ENCODE measurements around the gene PTCH2. TPM values are rescaled to one million over a fixed set of nuclear protein-coding genes. Genes with fewer than 3 reads are reported as not detected.

Gene PTCH2
- total and polyA plus RNA-seq, 2 of the 13 experiments (the other 11 are each of a cell fraction or from before 2014, with no cell fraction given): 0.60 to 1.5 TPM

DNA sequence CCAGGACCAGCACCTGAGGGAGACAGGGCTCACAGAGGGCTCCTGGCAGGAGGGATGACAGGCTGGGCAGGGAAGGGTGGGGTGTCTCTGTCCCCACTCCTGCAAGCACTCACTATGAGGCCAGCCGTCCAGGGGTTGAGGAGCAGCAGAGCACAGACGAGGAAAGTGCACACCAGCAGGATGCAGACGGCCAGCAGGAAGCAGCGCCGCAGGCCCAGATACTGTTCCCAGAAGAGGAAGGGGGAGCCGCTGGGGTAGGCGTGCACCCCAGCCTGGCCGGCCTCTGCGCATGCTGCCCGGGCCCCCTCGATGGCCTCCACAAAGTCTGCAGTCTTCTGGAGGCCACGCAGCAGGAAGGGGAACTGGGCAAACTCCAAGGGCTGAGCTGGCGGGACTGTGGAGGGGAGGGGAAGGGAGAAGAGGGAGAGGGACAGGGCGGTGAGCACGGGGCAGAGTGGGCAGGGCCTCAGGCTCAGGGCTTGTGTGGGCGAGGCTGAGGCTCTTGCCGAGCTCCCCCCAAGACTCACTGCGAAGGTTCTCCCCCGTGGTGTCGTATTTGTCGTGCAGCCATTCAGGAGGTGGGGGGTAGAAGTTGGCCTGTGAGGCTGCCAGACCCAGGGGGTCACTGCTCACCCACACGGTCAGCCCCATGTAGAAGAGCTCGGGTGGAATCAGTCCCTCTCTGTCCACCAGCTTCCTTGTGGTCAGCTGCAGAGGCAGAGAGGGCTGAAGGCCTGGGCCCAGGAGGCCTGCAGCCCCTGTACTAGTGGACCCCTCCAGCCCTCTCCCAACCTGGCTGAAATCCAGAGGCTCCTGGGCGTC is 16.5 kb downstream of the PTCH2 start (continued):
- TF ChIP-seq REST (IDR thresholded peaks at IDR 0.05; ENCODE audit: borderline replicate concordance in 1 of 2, low read depth in 1 of 2, low read length in 2 of 2) (no peak; a peak in 1 of 4 replicates), ZNF30 (CRISPR knock-in tag; IDR thresholded peaks at IDR 0.05) (0 out of 2 replicates have a peak, but pooled peaks have one; percentile 53), ZNF121 (CRISPR knock-in tag; IDR thresholded peaks at IDR 0.05) (peak; percentile 98), KDM2A (CRISPR knock-in tag; IDR thresholded peaks at IDR 0.05; ENCODE audit: borderline replicate concordance, low read depth) (peak; percentile 18; the same call in 1 of the 2 replicates), ZNF879 (CRISPR knock-in tag; IDR thresholded peaks at IDR 0.05) (no peak), SMAD3 (CRISPR knock-in tag; IDR thresholded peaks at IDR 0.05) (0 out of 2 replicates have a peak, but pooled peaks have one; percentile 62), SMAD1 (CRISPR knock-in tag; IDR thresholded peaks at IDR 0.05; ENCODE audit: borderline replicate concordance, low read depth) (peak; percentile 42; the same call in 1 of the 2 replicates), HNF4A (CRISPR knock-in tag; IDR thresholded peaks at IDR 0.05) (peak; percentile 61), AKNA (CRISPR knock-in tag; IDR thresholded peaks at IDR 0.05; ENCODE audit: borderline replicate concordance) (no peak), ZNF143 (CRISPR knock-in tag; IDR thresholded peaks at IDR 0.05) (peak; percentile 54; the same call in 1 of the 2 replicates), GZF1 (CRISPR knock-in tag; IDR thresholded peaks at IDR 0.05) (peak; percentile 53; the same call in 1 of the 2 replicates), ZNF512 (CRISPR knock-in tag; IDR thresholded peaks at IDR 0.05) (peak; percentile 61; the same call in 1 of the 2 replicates)
- TF ChIP-seq, protein P1, sequence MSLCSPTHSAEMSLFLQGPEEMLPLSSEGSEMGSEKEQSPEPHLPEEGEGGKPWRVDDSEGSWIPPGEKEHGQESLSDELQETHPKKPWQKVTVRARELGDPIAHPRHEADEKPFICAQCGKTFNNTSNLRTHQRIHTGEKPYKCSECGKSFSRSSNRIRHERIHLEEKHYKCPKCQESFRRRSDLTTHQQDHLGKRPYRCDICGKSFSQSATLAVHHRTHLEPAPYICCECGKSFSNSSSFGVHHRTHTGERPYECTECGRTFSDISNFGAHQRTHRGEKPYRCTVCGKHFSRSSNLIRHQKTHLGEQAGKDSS (CRISPR knock-in tag; IDR thresholded peaks at IDR 0.05; ENCODE audit: borderline replicate concordance, low read depth): peak; percentile 82
- TF ChIP-seq, protein P2, sequence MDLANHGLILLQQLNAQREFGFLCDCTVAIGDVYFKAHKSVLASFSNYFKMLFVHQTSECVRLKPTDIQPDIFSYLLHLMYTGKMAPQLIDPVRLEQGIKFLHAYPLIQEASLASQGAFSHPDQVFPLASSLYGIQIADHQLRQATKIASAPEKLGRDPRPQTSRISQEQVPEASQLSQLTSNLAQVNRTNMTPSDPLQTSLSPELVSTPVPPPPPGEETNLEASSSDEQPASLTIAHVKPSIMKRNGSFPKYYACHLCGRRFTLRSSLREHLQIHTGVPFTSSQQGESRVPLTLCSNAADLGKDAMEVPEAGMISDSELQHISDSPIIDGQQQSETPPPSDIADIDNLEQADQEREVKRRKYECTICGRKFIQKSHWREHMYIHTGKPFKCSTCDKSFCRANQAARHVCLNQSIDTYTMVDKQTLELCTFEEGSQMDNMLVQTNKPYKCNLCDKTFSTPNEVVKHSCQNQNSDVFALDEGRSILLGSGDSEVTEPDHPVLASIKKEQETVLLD (CRISPR knock-in tag; IDR thresholded peaks at IDR 0.05; ENCODE audit: low read depth): peak; percentile 68

Data from HepG2 (cell line).